IMR-90 (cell line): ENCODE measurements around the gene IMMT. TPM values are rescaled to one million over a fixed set of nuclear protein-coding genes. Genes with fewer than 3 reads are reported as not detected.

Source experiments
- ATAC-seq: fragments of 200-7000 bp; cut with Tn5 transposase; 2 replicates; pipeline ENCODE4 v1.9.1; 2020; ENCODE audit warnings: low read depth, mild to moderate bottlenecking, moderate library complexity
- BruUV-seq: library from RNA; stranded (reverse); fragments of 400-500 nt; replicated peaks from 2 replicates; lab custom pipeline; 2021; lab: Mats Ljungman, UMichigan
- CTCF ChIA-PET: fragments of 300-600 bp; formaldehyde crosslinking; extraction: SDS; loops from one replicate; lab custom pipeline; 2021; ENCODE audit warnings: antibody characterized with exemption; lab: Yijun Ruan, JAX
- POLR2A ChIA-PET: fragments of 300-600 bp; sonication (Branson Sonifier 250); formaldehyde crosslinking; loops from one replicate; lab custom pipeline; 2022; ENCODE audit warnings: antibody characterized with exemption; ENCODE audit not compliant: unreplicated experiment; lab: Charles Lee
- DNase-seq: peaks from one replicate; pipeline ENCODE4 v3.0.0; 2013
- H2AFZ ChIP-seq: replicated peaks from 2 replicates; pipeline ENCODE3; 2013; ENCODE audit warnings: low read length, mild to moderate bottlenecking; ENCODE audit not compliant: poor library complexity
- H2AK5ac ChIP-seq: 2 replicates; pipeline ENCODE4 v1.6.1; 2013; ENCODE audit warnings: low read depth, low read length, inconsistent platforms
- H2AK9ac ChIP-seq: replicated peaks from 2 replicates; pipeline ENCODE3; 2013; ENCODE audit warnings: mild to moderate bottlenecking, low read depth, low read length, moderate library complexity; ENCODE audit not compliant: poor library complexity
- H2BK120ac ChIP-seq: 2 replicates; pipeline ENCODE4 v1.6.1; 2013; ENCODE audit warnings: low read depth, low read length, inconsistent platforms
- H2BK15ac ChIP-seq: 3 replicates; pipeline ENCODE4 v1.6.1; 2013; ENCODE audit warnings: low read depth, low read length, inconsistent platforms
- H2BK20ac ChIP-seq: 2 replicates; pipeline ENCODE4 v1.6.1; 2013; ENCODE audit warnings: low read depth, mild to moderate bottlenecking, inconsistent platforms, low read length, moderate library complexity
- H2BK5ac ChIP-seq: 2 replicates; pipeline ENCODE4 v1.6.1; 2013; ENCODE audit warnings: mild to moderate bottlenecking, low read depth, low read length, inconsistent platforms; ENCODE audit not compliant: poor library complexity, severe bottlenecking
- H3K14ac ChIP-seq: replicated peaks from 2 replicates; pipeline ENCODE4 v1.6.1; 2013; ENCODE audit warnings: low read depth, low read length, inconsistent platforms
- H3K18ac ChIP-seq: 2 replicates; pipeline ENCODE4 v1.6.1; 2013; ENCODE audit warnings: low read depth, low read length, control low read depth
- H3K23ac ChIP-seq: 2 replicates; pipeline ENCODE4 v1.6.1; 2013; ENCODE audit warnings: low read depth, low read length, inconsistent platforms
- H3K27ac ChIP-seq: 2 replicates; pipeline ENCODE4 v1.5.1; 2013; ENCODE audit warnings: mild to moderate bottlenecking, control low read depth, low read length; ENCODE audit not compliant: insufficient read depth
- H3K27me3 ChIP-seq: 2 replicates; pipeline ENCODE4 v1.6.1; 2013; ENCODE audit warnings: low read length; ENCODE audit not compliant: control insufficient read depth, insufficient read depth
- H3K36me3 ChIP-seq: 2 replicates; pipeline ENCODE4 v1.6.1; 2013; ENCODE audit warnings: low read length, mixed read lengths; ENCODE audit not compliant: control insufficient read depth, insufficient read depth
- H3K4ac ChIP-seq: 2 replicates; pipeline ENCODE4 v1.6.1; 2013; ENCODE audit warnings: low read depth, low read length, inconsistent platforms
- H3K4me1 ChIP-seq: 2 replicates; pipeline ENCODE4 v1.6.1; 2013; ENCODE audit warnings: low read length, mixed read lengths; ENCODE audit not compliant: control insufficient read depth, insufficient read depth
- H3K4me2 ChIP-seq: 2 replicates; pipeline ENCODE4 v1.6.1; 2013; ENCODE audit warnings: low read depth, mild to moderate bottlenecking, control low read depth, low read length, moderate library complexity
- H3K4me3 ChIP-seq: 2 replicates; pipeline ENCODE4 v1.5.1; 2013; ENCODE audit warnings: low read depth, mild to moderate bottlenecking, control low read depth, low read length, moderate library complexity; ENCODE audit not compliant: insufficient read depth
- H3K56ac ChIP-seq: 2 replicates; pipeline ENCODE4 v1.6.1; 2013; ENCODE audit warnings: low read length, inconsistent platforms; ENCODE audit not compliant: insufficient read depth; ENCODE audit errors: extremely low read depth
- H3K79me1 ChIP-seq, 2 experiments: 2 replicates each; pipeline ENCODE4 v1.6.1; 2013; ENCODE audit warnings: low read length in 2 of 2, inconsistent platforms in 1 of 2, low read depth in 1 of 2
- H3K9ac ChIP-seq: 2 replicates; pipeline ENCODE4 v1.6.1; 2013; ENCODE audit warnings: low read depth, low read length, control low read depth
- H3K9me1 ChIP-seq: 2 replicates; pipeline ENCODE4 v1.6.1; 2013; ENCODE audit warnings: low read length, inconsistent platforms; ENCODE audit not compliant: insufficient read depth
- H3K9me3 ChIP-seq: 2 replicates; pipeline ENCODE4 v1.6.1; 2013; ENCODE audit warnings: low read length; ENCODE audit not compliant: control insufficient read depth, insufficient read depth
- H4K20me1 ChIP-seq: 2 replicates; pipeline ENCODE4 v1.6.1; 2013; ENCODE audit warnings: low read length, inconsistent platforms; ENCODE audit not compliant: insufficient read depth
- H4K5ac ChIP-seq: 2 replicates; pipeline ENCODE4 v1.6.1; 2013; ENCODE audit warnings: mild to moderate bottlenecking, low read depth, low read length, control low read depth
- H4K8ac ChIP-seq, 2 experiments: 2 replicates each; pipeline ENCODE4 v1.6.1; 2013; ENCODE audit warnings: low read depth in 2 of 2, low read length in 2 of 2, control low read depth in 1 of 2, inconsistent platforms in 1 of 2
- H4K91ac ChIP-seq: 2 replicates; pipeline ENCODE4 v1.6.1; 2013; ENCODE audit warnings: low read depth, low read length, inconsistent platforms; ENCODE audit not compliant: insufficient read depth
- BHLHE40 ChIP-seq: fragments of 150-350 bp; IDR thresholded peaks from 2 replicates; pipeline ENCODE4 v1.6.1; 2016; ENCODE audit warnings: mild to moderate bottlenecking, low read depth, low read length
- CEBPB ChIP-seq: IDR thresholded peaks from 2 replicates; pipeline ENCODE4 v1.6.1; 2012; ENCODE audit warnings: low read depth, low read length, improper control_type of control experiment
- CHD1 ChIP-seq: IDR thresholded peaks from 2 replicates; pipeline ENCODE4 v1.6.1; 2012; ENCODE audit warnings: low read depth, low read length, improper control_type of control experiment
- FOS ChIP-seq: fragments of 150-350 bp; IDR thresholded peaks from 2 replicates; pipeline ENCODE4 v1.6.1; 2016; ENCODE audit warnings: low read depth, low read length
- MAFK ChIP-seq: IDR thresholded peaks from 2 replicates; pipeline ENCODE4 v1.6.1; 2012; ENCODE audit warnings: low read depth, low read length, improper control_type of control experiment
- MAZ ChIP-seq: IDR thresholded peaks from 2 replicates; pipeline ENCODE4 v1.6.1; 2012; ENCODE audit warnings: low read depth, mild to moderate bottlenecking, low read length, improper control_type of control experiment, moderate library complexity, borderline replicate concordance
- MXI1 ChIP-seq: IDR thresholded peaks from 2 replicates; pipeline ENCODE4 v1.6.1; 2012; ENCODE audit warnings: low read depth, mild to moderate bottlenecking, low read length, moderate library complexity, borderline replicate concordance
- NFE2L2 ChIP-seq: fragments of 150-350 bp; IDR thresholded peaks from 2 replicates; pipeline ENCODE4 v1.6.1; 2016; ENCODE audit warnings: low read depth, mild to moderate bottlenecking, low read length
- POLR2A ChIP-seq: IDR thresholded peaks from 2 replicates; pipeline ENCODE4 v1.6.1; 2012; ENCODE audit warnings: mild to moderate bottlenecking, low read depth, low read length
- RAD21 ChIP-seq: IDR thresholded peaks from 2 replicates; pipeline ENCODE4 v1.6.1; 2012; ENCODE audit warnings: low read length, improper control_type of control experiment
- RCOR1 ChIP-seq: IDR thresholded peaks from 2 replicates; pipeline ENCODE4 v1.6.1; 2012; ENCODE audit warnings: mild to moderate bottlenecking, low read length, improper control_type of control experiment; ENCODE audit not compliant: insufficient replicate concordance
- RFX5 ChIP-seq: IDR thresholded peaks from 2 replicates; pipeline ENCODE4 v1.8.0; 2012; ENCODE audit warnings: low read depth, mild to moderate bottlenecking, low read length, moderate library complexity
- SMC3 ChIP-seq: fragments of 150-350 bp; IDR thresholded peaks from 2 replicates; pipeline ENCODE4 v1.6.1; 2016; ENCODE audit warnings: low read depth, mild to moderate bottlenecking, antibody characterized with exemption, low read length, moderate library complexity
- WGBS, 2 experiments: methylation state at CpG; one replicate each; pipeline versions ENCODE4 v1.1.5 to v1.1.7; 2013; ENCODE audit warnings: missing lambda C conversion rate in 2 of 2; ENCODE audit not compliant: insufficient read length in 1 of 2; ENCODE audit errors: extremely low coverage in 2 of 2; 5-methylcytosine and 5-hydroxymethylcytosine counted together
- dilution Hi-C: fragments of 300-500 bp; cut with HindIII; formaldehyde crosslinking; loops from one replicate; pipeline ENCODE4 v1.14.3; 2018; ENCODE audit warnings: low sequenced_read_pairs; ENCODE audit not compliant: unreplicated experiment
- in situ Hi-C: fragments of 300-500 bp; cut with MboI; formaldehyde crosslinking; loops from 3 replicates; pipeline ENCODE4 v1.14.3; 2019; ENCODE audit warnings: low sequenced_read_pairs, inconsistent platforms, mixed read lengths
- intact Hi-C: fragments of 100-400 bp; cut with micrococcal nuclease; formaldehyde crosslinking; loops from 2 replicates; pipeline ENCODE4 v1.10.0; 2022
- polyA plus RNA-seq, 3 experiments: library from polyadenylated mRNA; depleted of rRNA; stranded (reverse); fragments of >200 nt; gene quantifications; 2 replicates each; pipeline ENCODE4 v1.2.3, GENCODE V29; 2012; ENCODE audit warnings: low replicate concordance in 1 of 3
- total RNA-seq: library from RNA; depleted of rRNA; stranded (reverse); fragments of >200 nt; gene quantifications from 2 replicates; pipeline ENCODE4 v1.2.3, GENCODE V29; 2012
- TF ChIP-seq, protein P1 (sequence below): conservative IDR thresholded peaks from 2 replicates; pipeline ENCODE4 v1.5.1; 2012; ENCODE audit warnings: mild to moderate bottlenecking, low read depth, low read length, improper control_type of control experiment
- TF ChIP-seq, protein P2 (sequence below): fragments of 150-350 bp; IDR thresholded peaks from 2 replicates; pipeline ENCODE4 v1.6.1; 2016; ENCODE audit warnings: low read depth, mild to moderate bottlenecking, low read length, moderate library complexity, borderline replicate concordance

Gene IMMT
- total and polyA plus RNA-seq, 2 of the 4 experiments (the other 2 are of a cell fraction), result 50.5 to 87.3 TPM

GRCh38 chr2:86213699-86214502, 18.6 kb upstream of the IMMT start:
- no peak overlapping the region for H3K4me3 ChIP-seq
- peak; percentile 25; the same call in 1 of the 2 replicates for ATAC-seq
- H3K14ac ChIP-seq, result no peak overlapping the region
- peak; percentile 29 for DNase-seq
- no peak overlapping the region for H4K5ac ChIP-seq
- H4K8ac ChIP-seq, result no peak overlapping the region
- no peak overlapping the region for H2AFZ ChIP-seq
- H2BK120ac ChIP-seq, result no peak overlapping the region
- H3K4me2 ChIP-seq, result no peak overlapping the region
- peaks cover 19% of the 10 kb centered on the region for H3K36me3 ChIP-seq
- H3K4ac ChIP-seq, result no peak overlapping the region
- no peaks in the 10 kb centered on the region for H4K20me1 ChIP-seq
- in situ Hi-C loops (no loop called here), dilution Hi-C loops (no loop called here), intact Hi-C loops (no loop called here)
- no peaks in the 10 kb centered on the region for H3K9me1 ChIP-seq
- H3K27me3 ChIP-seq, result no peaks in the 10 kb centered on the region
- no peak overlapping the region for H3K27ac ChIP-seq
- H2BK20ac ChIP-seq, result no peak overlapping the region
- no peak overlapping the region for H2BK5ac ChIP-seq
- H3K56ac ChIP-seq, result no peak overlapping the region
- no peaks in the 10 kb centered on the region for H3K9me3 ChIP-seq
- H3K79me1 ChIP-seq, result no peaks in the 10 kb centered on the region; a peak in 1 of 4 replicates
- no peak overlapping the region for H3K9ac ChIP-seq
- no peak overlapping the region for H2AK9ac ChIP-seq
- H3K18ac ChIP-seq, result no peak overlapping the region
- CTCF ChIA-PET, result no interaction called here
- H3K23ac ChIP-seq, result no peak overlapping the region
- H3K4me1 ChIP-seq, result no peaks in the 10 kb centered on the region; the same call in 1 of the 2 replicates
- no peak overlapping the region for H2AK5ac ChIP-seq
- 75% methylated on average over 1 of the region's 4 CpGs; no CpG with 5 or more reads in 1 of the 2 experiments for WGBS, 2 experiments
- H2BK15ac ChIP-seq, result no peak overlapping the region
- BruUV-seq, result no TSS peak
- POLR2A ChIA-PET, result no interaction called here
- no peak overlapping the region for H4K91ac ChIP-seq
- TF ChIP-seq FOS (no peak), BHLHE40 (no peak), NFE2L2 (no peak), MAZ (no peak), CEBPB (no peak), MAFK (no peak), MXI1 (no peak), RFX5 (no peak), SMC3 (no peak), CHD1 (no peak), RCOR1 (no peak), RAD21 (no peak), POLR2A (no peak)
- TF ChIP-seq, protein P1, sequence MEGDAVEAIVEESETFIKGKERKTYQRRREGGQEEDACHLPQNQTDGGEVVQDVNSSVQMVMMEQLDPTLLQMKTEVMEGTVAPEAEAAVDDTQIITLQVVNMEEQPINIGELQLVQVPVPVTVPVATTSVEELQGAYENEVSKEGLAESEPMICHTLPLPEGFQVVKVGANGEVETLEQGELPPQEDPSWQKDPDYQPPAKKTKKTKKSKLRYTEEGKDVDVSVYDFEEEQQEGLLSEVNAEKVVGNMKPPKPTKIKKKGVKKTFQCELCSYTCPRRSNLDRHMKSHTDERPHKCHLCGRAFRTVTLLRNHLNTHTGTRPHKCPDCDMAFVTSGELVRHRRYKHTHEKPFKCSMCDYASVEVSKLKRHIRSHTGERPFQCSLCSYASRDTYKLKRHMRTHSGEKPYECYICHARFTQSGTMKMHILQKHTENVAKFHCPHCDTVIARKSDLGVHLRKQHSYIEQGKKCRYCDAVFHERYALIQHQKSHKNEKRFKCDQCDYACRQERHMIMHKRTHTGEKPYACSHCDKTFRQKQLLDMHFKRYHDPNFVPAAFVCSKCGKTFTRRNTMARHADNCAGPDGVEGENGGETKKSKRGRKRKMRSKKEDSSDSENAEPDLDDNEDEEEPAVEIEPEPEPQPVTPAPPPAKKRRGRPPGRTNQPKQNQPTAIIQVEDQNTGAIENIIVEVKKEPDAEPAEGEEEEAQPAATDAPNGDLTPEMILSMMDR, result no peak
- TF ChIP-seq, protein P2, sequence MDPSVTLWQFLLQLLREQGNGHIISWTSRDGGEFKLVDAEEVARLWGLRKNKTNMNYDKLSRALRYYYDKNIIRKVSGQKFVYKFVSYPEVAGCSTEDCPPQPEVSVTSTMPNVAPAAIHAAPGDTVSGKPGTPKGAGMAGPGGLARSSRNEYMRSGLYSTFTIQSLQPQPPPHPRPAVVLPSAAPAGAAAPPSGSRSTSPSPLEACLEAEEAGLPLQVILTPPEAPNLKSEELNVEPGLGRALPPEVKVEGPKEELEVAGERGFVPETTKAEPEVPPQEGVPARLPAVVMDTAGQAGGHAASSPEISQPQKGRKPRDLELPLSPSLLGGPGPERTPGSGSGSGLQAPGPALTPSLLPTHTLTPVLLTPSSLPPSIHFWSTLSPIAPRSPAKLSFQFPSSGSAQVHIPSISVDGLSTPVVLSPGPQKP, result no peak
